ENCODE measurements around the gene PIH1D2. TPM values are rescaled to one million over a fixed set of nuclear protein-coding genes. Genes with fewer than 3 reads are reported as not detected.
A peak's percentile ranks its signal among the peaks of the same experiment; 100 is the strongest.

Gene PIH1D2
- total RNA-seq, 1 experiment from 2014 or later: 0.85 TPM

DNA sequence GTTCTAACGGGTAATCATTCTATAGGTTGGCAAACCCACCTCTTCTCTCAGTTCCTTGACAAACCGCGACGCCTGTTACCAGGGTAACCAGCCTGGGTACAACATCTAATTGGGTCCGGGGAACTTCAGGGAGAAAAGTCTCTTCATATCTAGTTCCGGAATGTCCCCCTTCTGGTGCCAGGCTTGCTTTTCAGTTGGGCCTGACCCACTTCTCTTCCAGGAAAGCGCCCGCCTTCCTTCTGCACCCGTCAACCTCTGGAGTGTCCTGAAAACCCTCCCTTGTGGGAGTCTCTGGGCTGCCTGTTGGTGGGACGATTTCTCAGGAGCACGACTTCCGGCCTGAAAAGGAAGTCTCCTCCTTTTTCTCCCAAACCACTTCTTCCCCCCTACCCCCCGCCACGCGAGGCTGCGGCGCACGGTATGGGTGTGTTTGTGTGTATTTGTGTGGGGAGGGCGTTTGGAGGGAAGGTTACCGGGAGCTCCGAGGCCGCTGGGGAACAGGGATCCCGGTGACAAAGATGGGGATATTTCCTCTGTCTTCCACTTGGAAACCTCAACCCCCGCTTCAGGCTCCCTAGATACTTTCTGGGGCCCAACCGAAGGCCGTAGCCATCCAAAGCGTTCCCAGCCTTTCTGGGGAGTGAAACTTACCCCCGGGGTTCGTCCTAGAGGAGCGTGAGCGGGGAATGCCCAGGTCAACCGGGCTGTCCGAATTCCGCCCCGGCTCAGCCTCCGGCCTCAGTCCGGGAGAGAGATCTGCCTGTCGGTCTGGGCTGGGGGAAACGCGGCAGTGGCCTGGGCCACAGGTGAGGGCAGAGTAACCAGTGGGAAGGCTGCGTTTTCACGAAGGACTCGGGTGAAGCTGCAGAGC, at the start of gene PIH1D2, which contains the start of gene NKAPD1 (continued):
- no peak for TF ChIP-seq NR1H2 (CRISPR knock-in tag; IDR thresholded peaks at IDR 0.05)
- no peak for TF ChIP-seq NFE2L1 (CRISPR knock-in tag; IDR thresholded peaks at IDR 0.05)
- no peak for TF ChIP-seq TEAD4 (CRISPR knock-in tag; IDR thresholded peaks at IDR 0.05)
- TF ChIP-seq HMGA2 (CRISPR knock-in tag; IDR thresholded peaks at IDR 0.05): peak; percentile 17; the same call in 1 of the 2 replicates
- TF ChIP-seq, protein P1, sequence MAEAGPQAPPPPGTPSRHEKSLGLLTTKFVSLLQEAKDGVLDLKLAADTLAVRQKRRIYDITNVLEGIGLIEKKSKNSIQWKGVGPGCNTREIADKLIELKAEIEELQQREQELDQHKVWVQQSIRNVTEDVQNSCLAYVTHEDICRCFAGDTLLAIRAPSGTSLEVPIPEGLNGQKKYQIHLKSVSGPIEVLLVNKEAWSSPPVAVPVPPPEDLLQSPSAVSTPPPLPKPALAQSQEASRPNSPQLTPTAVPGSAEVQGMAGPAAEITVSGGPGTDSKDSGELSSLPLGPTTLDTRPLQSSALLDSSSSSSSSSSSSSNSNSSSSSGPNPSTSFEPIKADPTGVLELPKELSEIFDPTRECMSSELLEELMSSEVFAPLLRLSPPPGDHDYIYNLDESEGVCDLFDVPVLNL (CRISPR knock-in tag; IDR thresholded peaks at IDR 0.05; ENCODE audit: borderline replicate concordance, low read depth): no peak
- no peak for TF ChIP-seq ZNF396 (CRISPR knock-in tag; IDR thresholded peaks at IDR 0.05; ENCODE audit: borderline replicate concordance)
- TF ChIP-seq KAT7 (CRISPR knock-in tag; IDR thresholded peaks at IDR 0.05; ENCODE audit: borderline replicate concordance): no peak
- no peak for TF ChIP-seq ZNF138 (CRISPR knock-in tag; conservative IDR thresholded peaks at IDR 0.05)
- TF ChIP-seq JUN (CRISPR knock-in tag; IDR thresholded peaks at IDR 0.05): 0 out of 2 replicates have a peak, but pooled peaks have one; percentile 25
- TF ChIP-seq TEAD1 (CRISPR knock-in tag; IDR thresholded peaks at IDR 0.05): no peak
- TF ChIP-seq GABPB1 (CRISPR knock-in tag; IDR thresholded peaks at IDR 0.05): peak; percentile 45; the same call in 1 of the 2 replicates
- TF ChIP-seq MYBL2 (CRISPR knock-in tag; IDR thresholded peaks at IDR 0.05): no peak
- no peak for TF ChIP-seq SP1 (CRISPR knock-in tag; conservative IDR thresholded peaks at IDR 0.05)
- TF ChIP-seq, protein P2, sequence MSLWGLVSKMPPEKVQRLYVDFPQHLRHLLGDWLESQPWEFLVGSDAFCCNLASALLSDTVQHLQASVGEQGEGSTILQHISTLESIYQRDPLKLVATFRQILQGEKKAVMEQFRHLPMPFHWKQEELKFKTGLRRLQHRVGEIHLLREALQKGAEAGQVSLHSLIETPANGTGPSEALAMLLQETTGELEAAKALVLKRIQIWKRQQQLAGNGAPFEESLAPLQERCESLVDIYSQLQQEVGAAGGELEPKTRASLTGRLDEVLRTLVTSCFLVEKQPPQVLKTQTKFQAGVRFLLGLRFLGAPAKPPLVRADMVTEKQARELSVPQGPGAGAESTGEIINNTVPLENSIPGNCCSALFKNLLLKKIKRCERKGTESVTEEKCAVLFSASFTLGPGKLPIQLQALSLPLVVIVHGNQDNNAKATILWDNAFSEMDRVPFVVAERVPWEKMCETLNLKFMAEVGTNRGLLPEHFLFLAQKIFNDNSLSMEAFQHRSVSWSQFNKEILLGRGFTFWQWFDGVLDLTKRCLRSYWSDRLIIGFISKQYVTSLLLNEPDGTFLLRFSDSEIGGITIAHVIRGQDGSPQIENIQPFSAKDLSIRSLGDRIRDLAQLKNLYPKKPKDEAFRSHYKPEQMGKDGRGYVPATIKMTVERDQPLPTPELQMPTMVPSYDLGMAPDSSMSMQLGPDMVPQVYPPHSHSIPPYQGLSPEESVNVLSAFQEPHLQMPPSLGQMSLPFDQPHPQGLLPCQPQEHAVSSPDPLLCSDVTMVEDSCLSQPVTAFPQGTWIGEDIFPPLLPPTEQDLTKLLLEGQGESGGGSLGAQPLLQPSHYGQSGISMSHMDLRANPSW (CRISPR knock-in tag; conservative IDR thresholded peaks at IDR 0.05; ENCODE audit: low read depth): no peak
- TF ChIP-seq, protein P3, sequence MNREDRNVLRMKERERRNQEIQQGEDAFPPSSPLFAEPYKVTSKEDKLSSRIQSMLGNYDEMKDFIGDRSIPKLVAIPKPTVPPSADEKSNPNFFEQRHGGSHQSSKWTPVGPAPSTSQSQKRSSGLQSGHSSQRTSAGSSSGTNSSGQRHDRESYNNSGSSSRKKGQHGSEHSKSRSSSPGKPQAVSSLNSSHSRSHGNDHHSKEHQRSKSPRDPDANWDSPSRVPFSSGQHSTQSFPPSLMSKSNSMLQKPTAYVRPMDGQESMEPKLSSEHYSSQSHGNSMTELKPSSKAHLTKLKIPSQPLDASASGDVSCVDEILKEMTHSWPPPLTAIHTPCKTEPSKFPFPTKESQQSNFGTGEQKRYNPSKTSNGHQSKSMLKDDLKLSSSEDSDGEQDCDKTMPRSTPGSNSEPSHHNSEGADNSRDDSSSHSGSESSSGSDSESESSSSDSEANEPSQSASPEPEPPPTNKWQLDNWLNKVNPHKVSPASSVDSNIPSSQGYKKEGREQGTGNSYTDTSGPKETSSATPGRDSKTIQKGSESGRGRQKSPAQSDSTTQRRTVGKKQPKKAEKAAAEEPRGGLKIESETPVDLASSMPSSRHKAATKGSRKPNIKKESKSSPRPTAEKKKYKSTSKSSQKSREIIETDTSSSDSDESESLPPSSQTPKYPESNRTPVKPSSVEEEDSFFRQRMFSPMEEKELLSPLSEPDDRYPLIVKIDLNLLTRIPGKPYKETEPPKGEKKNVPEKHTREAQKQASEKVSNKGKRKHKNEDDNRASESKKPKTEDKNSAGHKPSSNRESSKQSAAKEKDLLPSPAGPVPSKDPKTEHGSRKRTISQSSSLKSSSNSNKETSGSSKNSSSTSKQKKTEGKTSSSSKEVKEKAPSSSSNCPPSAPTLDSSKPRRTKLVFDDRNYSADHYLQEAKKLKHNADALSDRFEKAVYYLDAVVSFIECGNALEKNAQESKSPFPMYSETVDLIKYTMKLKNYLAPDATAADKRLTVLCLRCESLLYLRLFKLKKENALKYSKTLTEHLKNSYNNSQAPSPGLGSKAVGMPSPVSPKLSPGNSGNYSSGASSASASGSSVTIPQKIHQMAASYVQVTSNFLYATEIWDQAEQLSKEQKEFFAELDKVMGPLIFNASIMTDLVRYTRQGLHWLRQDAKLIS (CRISPR knock-in tag; IDR thresholded peaks at IDR 0.05; ENCODE audit: borderline replicate concordance): no peak
- TF ChIP-seq, protein P4, sequence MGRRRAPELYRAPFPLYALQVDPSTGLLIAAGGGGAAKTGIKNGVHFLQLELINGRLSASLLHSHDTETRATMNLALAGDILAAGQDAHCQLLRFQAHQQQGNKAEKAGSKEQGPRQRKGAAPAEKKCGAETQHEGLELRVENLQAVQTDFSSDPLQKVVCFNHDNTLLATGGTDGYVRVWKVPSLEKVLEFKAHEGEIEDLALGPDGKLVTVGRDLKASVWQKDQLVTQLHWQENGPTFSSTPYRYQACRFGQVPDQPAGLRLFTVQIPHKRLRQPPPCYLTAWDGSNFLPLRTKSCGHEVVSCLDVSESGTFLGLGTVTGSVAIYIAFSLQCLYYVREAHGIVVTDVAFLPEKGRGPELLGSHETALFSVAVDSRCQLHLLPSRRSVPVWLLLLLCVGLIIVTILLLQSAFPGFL (CRISPR knock-in tag; IDR thresholded peaks at IDR 0.05; ENCODE audit: borderline replicate concordance): no peak
- TF ChIP-seq ETV6 (CRISPR knock-in tag; IDR thresholded peaks at IDR 0.05): no peak
- no peak for TF ChIP-seq RORB (CRISPR knock-in tag; IDR thresholded peaks at IDR 0.05)
- TF ChIP-seq ZNF671 (CRISPR knock-in tag; IDR thresholded peaks at IDR 0.05): no peak
- no peak for TF ChIP-seq EMX1 (CRISPR knock-in tag; IDR thresholded peaks at IDR 0.05)
- TF ChIP-seq FOXK1 (CRISPR knock-in tag; IDR thresholded peaks at IDR 0.05): peak; percentile 41; the same call in 1 of the 2 replicates
- TF ChIP-seq, protein P5, sequence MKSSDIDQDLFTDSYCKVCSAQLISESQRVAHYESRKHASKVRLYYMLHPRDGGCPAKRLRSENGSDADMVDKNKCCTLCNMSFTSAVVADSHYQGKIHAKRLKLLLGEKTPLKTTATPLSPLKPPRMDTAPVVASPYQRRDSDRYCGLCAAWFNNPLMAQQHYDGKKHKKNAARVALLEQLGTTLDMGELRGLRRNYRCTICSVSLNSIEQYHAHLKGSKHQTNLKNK (CRISPR knock-in tag; IDR thresholded peaks at IDR 0.05): no peak
